ENCODE data around the gene MTHFS.
A peak's percentile ranks its signal among the peaks of the same experiment; 100 is the strongest.
"Not testable (repeated sequence)": the region's sequence is repeated elsewhere in the genome, so short reads cannot be mapped to it uniquely, and the experiment has no call there.

MTHFS gene

GRCh38 chr15:79923079-79923514, 26.3 kb upstream of the MTHFS start:
- no peak for TF ChIP-seq CTCF (IDR thresholded peaks at IDR 0.05; ENCODE audit: borderline replicate concordance, control extremely low read depth, extremely low read depth, insufficient read depth, missing control alignments)
- peak; percentile 87 for DNase-seq (ENCODE audit: low spot score)
- in situ Hi-C loops (cut with MboI; ENCODE audit: low sequenced_read_pairs, unreplicated experiment): no loop called here

GRCh38 chr15:79922512-79923078, 25.8 kb upstream of the MTHFS start:
- no peak for DNase-seq (ENCODE audit: low spot score)
- in situ Hi-C loops (cut with MboI; ENCODE audit: low sequenced_read_pairs, unreplicated experiment): no loop called here
- no peak for TF ChIP-seq CTCF (IDR thresholded peaks at IDR 0.05; ENCODE audit: borderline replicate concordance, control extremely low read depth, extremely low read depth, insufficient read depth, missing control alignments)

GRCh38 chr15:79919749-79920511, 23.1 kb upstream of the MTHFS start:
- in situ Hi-C loops (cut with MboI; ENCODE audit: low sequenced_read_pairs, unreplicated experiment): no loop called here

GRCh38 chr15:79919090-79919748, 22.4 kb upstream of the MTHFS start:
- DNase-seq (ENCODE audit: low spot score): no peak
- in situ Hi-C loops (cut with MboI; ENCODE audit: low sequenced_read_pairs, unreplicated experiment): no loop called here
- no peak for TF ChIP-seq CTCF (IDR thresholded peaks at IDR 0.05; ENCODE audit: borderline replicate concordance, control extremely low read depth, extremely low read depth, insufficient read depth, missing control alignments)

More at GRCh38 chr15:79919749-79920511, 23.1 kb upstream of the MTHFS start:
- no peak for DNase-seq (ENCODE audit: low spot score)
- TF ChIP-seq CTCF (IDR thresholded peaks at IDR 0.05; ENCODE audit: borderline replicate concordance, control extremely low read depth, extremely low read depth, insufficient read depth, missing control alignments): no peak

- no peak for DNase-seq (ENCODE audit: low spot score)
- in situ Hi-C loops (cut with MboI; ENCODE audit: low sequenced_read_pairs, unreplicated experiment): no loop called here
- no peak for TF ChIP-seq CTCF (IDR thresholded peaks at IDR 0.05; ENCODE audit: borderline replicate concordance, control extremely low read depth, extremely low read depth, insufficient read depth, missing control alignments)
These were observed 21.5 kb upstream of the MTHFS start for GRCh38 chr15:79918278-79918677.

GRCh38 chr15:79916502-79917132, 19.8 kb upstream of the MTHFS start:
- in situ Hi-C loops (cut with MboI; ENCODE audit: low sequenced_read_pairs, unreplicated experiment): no loop called here
- no peak for DNase-seq (ENCODE audit: low spot score)
- TF ChIP-seq CTCF (IDR thresholded peaks at IDR 0.05; ENCODE audit: borderline replicate concordance, control extremely low read depth, extremely low read depth, insufficient read depth, missing control alignments): no peak

GRCh38 chr15:79915776-79916501, 19.1 kb upstream of the MTHFS start:
- DNase-seq (ENCODE audit: low spot score); in situ Hi-C loops (cut with MboI; ENCODE audit: low sequenced_read_pairs, unreplicated experiment): not testable (repeated sequence)
